Measurements from ENCODE around the gene TBC1D17. TPM values are rescaled to one million over a fixed set of nuclear protein-coding genes. Genes with fewer than 3 reads are reported as not detected.

The TBC1D17 gene
- total RNA-seq, 1 experiment from 2014 or later: 35.1 TPM

DNA sequence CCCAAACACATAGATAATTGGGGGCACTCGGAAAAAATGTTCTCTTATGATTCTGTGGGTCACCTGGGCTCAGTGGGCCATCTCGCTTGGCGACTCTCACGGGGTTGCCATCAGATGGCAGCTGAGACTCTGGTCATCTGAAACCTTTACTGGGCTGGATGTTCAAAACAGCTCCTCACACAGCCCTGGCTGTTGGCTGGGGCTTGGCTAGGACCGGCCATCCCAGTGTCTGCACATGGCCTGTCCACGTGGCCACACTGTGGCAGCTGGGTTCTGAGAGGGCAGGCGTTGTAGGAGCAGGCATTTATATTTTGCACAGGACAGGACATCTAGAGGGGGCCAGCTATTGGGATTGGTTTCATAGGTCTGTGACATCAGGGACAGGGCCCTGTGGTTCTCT is 43.9 kb upstream of the TBC1D17 start:
- Histone ChIP-seq H3K9me3 (ENCODE audit: low read depth, low read length, poor library complexity, severe bottlenecking) (no peaks in the 10 kb centered on the region), H3K4me3 (ENCODE audit: low read depth, low read length, poor library complexity, severe bottlenecking) (no peak overlapping the region), H3K27ac (ENCODE audit: low read depth, low read length, poor library complexity, severe bottlenecking) (no peak overlapping the region), H3K27me3 (replicated peaks; ENCODE audit: insufficient read depth, low read depth, low read length, poor library complexity) (no peaks in the 10 kb centered on the region), H3K4me1 (ENCODE audit: insufficient read depth, low read length, poor library complexity, severe bottlenecking) (no peaks in the 10 kb centered on the region), H3K36me3 (ENCODE audit: insufficient read depth, low read length, poor library complexity, severe bottlenecking) (peaks cover 72% of the 10 kb centered on the region)
- CTCF ChIA-PET: no interaction called here
- DNase-seq (ENCODE audit: low spot score): no peak
- POLR2A ChIA-PET (ENCODE audit: low non-redundant PET): no interaction called here
- TF ChIP-seq, protein P1, sequence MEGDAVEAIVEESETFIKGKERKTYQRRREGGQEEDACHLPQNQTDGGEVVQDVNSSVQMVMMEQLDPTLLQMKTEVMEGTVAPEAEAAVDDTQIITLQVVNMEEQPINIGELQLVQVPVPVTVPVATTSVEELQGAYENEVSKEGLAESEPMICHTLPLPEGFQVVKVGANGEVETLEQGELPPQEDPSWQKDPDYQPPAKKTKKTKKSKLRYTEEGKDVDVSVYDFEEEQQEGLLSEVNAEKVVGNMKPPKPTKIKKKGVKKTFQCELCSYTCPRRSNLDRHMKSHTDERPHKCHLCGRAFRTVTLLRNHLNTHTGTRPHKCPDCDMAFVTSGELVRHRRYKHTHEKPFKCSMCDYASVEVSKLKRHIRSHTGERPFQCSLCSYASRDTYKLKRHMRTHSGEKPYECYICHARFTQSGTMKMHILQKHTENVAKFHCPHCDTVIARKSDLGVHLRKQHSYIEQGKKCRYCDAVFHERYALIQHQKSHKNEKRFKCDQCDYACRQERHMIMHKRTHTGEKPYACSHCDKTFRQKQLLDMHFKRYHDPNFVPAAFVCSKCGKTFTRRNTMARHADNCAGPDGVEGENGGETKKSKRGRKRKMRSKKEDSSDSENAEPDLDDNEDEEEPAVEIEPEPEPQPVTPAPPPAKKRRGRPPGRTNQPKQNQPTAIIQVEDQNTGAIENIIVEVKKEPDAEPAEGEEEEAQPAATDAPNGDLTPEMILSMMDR (conservative IDR thresholded peaks at IDR 0.05; ENCODE audit: low read depth, low read length): no peak
- no peak for TF ChIP-seq EZH2 (IDR thresholded peaks at IDR 0.05; ENCODE audit: borderline replicate concordance, low read depth, low read length, poor library complexity, severe bottlenecking)
- intact Hi-C loops (cut with micrococcal nuclease; ENCODE audit: unreplicated experiment): no loop called here
- no TSS peak for BruUV-seq (replicated peaks)

DNA sequence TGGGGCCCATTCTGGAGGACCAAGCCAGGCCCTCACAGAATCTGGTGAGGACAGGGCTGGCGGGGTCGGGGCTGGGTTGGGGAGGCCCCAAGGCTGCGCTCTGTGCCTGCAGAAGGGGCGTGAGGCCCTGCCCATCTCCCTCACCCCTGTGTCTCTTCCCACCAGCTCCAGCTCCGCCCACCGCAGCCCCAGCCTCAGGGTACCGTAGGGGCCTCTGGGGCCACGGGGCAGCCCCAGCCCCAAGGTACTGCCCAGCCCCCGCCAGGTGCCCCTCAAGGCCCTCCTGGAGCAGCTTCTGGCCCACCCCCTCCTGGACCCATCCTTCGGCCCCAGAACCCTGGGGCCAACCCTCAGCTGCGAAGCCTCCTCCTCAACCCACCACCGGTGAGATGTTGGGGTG is 41.9 kb upstream of the TBC1D17 start:
- H3K4me3 ChIP-seq (ENCODE audit: low read depth, low read length, poor library complexity, severe bottlenecking): no peak overlapping the region
- H3K27me3 ChIP-seq (replicated peaks; ENCODE audit: insufficient read depth, low read depth, low read length, poor library complexity): no peaks in the 10 kb centered on the region
- TF ChIP-seq, protein P1 (conservative IDR thresholded peaks at IDR 0.05; ENCODE audit: low read depth, low read length): no peak
- no peak for TF ChIP-seq EZH2 (IDR thresholded peaks at IDR 0.05; ENCODE audit: borderline replicate concordance, low read depth, low read length, poor library complexity, severe bottlenecking)
- H3K36me3 ChIP-seq (ENCODE audit: insufficient read depth, low read length, poor library complexity, severe bottlenecking): peaks cover 87% of the 10 kb centered on the region
- intact Hi-C loops (cut with micrococcal nuclease; ENCODE audit: unreplicated experiment): no loop called here
- H3K27ac ChIP-seq (ENCODE audit: low read depth, low read length, poor library complexity, severe bottlenecking): no peak overlapping the region
- no peaks in the 10 kb centered on the region for H3K4me1 ChIP-seq (ENCODE audit: insufficient read depth, low read length, poor library complexity, severe bottlenecking)
- BruUV-seq (replicated peaks): no TSS peak
- no peak for DNase-seq (ENCODE audit: low spot score)
- H3K9me3 ChIP-seq (ENCODE audit: low read depth, low read length, poor library complexity, severe bottlenecking): no peaks in the 10 kb centered on the region
- ChIA-PET POLR2A (ENCODE audit: low non-redundant PET) (no interaction called here), CTCF (no interaction called here)

DNA sequence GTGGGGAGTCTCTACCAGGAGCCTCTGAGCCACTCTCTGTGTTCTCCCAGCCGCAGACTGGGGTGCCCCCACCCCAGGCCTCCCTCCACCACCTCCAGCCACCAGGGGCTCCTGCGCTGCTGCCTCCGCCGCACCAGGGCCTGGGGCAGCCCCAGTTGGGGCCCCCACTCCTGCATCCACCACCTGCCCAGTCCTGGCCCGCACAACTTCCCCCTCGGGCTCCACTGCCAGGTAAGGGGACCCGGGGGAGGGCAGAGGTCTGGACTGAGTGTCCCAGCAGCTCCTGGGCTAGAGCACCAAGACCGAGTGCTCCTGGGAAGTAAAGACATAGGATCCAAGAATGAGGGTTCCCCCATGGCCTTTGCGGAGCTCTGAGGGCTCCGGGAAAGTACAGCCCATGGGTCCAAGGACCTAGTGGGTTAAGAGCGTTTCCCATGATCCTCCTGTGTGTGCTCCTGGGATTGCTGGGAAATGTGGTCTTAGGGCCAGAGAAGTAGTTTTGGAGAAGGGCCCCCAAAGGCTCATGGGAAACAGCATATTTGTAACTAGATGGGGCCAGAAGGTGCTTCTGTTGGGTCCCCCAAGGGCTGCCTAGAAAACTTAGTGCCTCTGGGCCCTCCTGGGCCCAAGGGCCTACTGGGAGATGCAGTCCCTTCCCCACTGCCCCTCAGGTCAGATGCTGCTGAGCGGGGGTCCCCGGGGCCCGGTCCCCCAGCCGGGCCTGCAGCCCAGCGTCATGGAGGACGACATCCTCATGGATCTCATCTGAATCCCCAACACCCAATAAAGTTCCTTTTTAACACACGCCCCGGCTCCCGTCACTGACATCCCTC is 41.1 kb upstream of the TBC1D17 start:
- CTCF ChIA-PET: no interaction called here
- no peak overlapping the region for H3K27ac ChIP-seq (ENCODE audit: low read depth, low read length, poor library complexity, severe bottlenecking)
- no peaks in the 10 kb centered on the region for H3K9me3 ChIP-seq (ENCODE audit: low read depth, low read length, poor library complexity, severe bottlenecking)
- BruUV-seq (replicated peaks): no TSS peak
- H3K4me3 ChIP-seq (ENCODE audit: low read depth, low read length, poor library complexity, severe bottlenecking): no peak overlapping the region
- no peaks in the 10 kb centered on the region for H3K4me1 ChIP-seq (ENCODE audit: insufficient read depth, low read length, poor library complexity, severe bottlenecking)
- peaks cover 87% of the 10 kb centered on the region for H3K36me3 ChIP-seq (ENCODE audit: insufficient read depth, low read length, poor library complexity, severe bottlenecking)
- POLR2A ChIA-PET (ENCODE audit: low non-redundant PET): no interaction called here
- H3K27me3 ChIP-seq (replicated peaks; ENCODE audit: insufficient read depth, low read depth, low read length, poor library complexity): no peaks in the 10 kb centered on the region
- DNase-seq (ENCODE audit: low spot score): no peak
- TF ChIP-seq, protein P1 (conservative IDR thresholded peaks at IDR 0.05; ENCODE audit: low read depth, low read length): no peak
- no peak for TF ChIP-seq EZH2 (IDR thresholded peaks at IDR 0.05; ENCODE audit: borderline replicate concordance, low read depth, low read length, poor library complexity, severe bottlenecking)
- intact Hi-C loops (cut with micrococcal nuclease; ENCODE audit: unreplicated experiment): no loop called here
